Ascending aorta (tissue), 2 donors: ENCODE results near the gene CLMN. TPM values are rescaled to one million over a fixed set of nuclear protein-coding genes. Genes with fewer than 3 reads are reported as not detected.

ENCODE experiments used
- DNase-seq, 2 donors: peaks; one replicate each; pipeline ENCODE4 v3.0.0-alpha.2; 2019; ENCODE audit warnings: low spot score in 2 of 2
- H3K27ac ChIP-seq, 2 donors: fragments of 200-600 bp; sonication (generic); one replicate each; pipeline ENCODE4 v1.5.1; 2016 to 2017; ENCODE audit warnings: mild to moderate bottlenecking in 1 of 2
- H3K27me3 ChIP-seq: fragments of 200-600 bp; sonication (generic); one replicate; pipeline ENCODE4 v1.5.1; 2017
- H3K36me3 ChIP-seq, 2 donors: fragments of 200-600 bp; sonication (generic); one replicate each; pipeline ENCODE4 v1.5.1; 2016
- H3K4me1 ChIP-seq, 2 donors: fragments of 200-600 bp; sonication (generic); one replicate each; pipeline ENCODE4 v1.5.1; 2016 to 2017; ENCODE audit warnings: mild to moderate bottlenecking in 1 of 2
- H3K4me3 ChIP-seq, 2 donors: fragments of 200-600 bp; sonication (generic); one replicate each; pipeline ENCODE4 v1.5.1; 2016 to 2017; ENCODE audit warnings: mild to moderate bottlenecking in 1 of 2
- H3K9me3 ChIP-seq, 2 donors: fragments of 200-600 bp; sonication (generic); one replicate each; pipeline ENCODE4 v1.5.1; 2016
- intact Hi-C: fragments of 100-400 bp; cut with DNase I; formaldehyde crosslinking; loops from one replicate; pipeline ENCODE4 v1.15.1; 2023
- total RNA-seq: library from RNA; depleted of rRNA; stranded (reverse); fragments of >200 nt; gene quantifications from one replicate; pipeline ENCODE4 v1.1.0, GENCODE V29; 2016
- TF ChIP-seq, protein P1 (sequence below), 3 experiments: fragments of 200-600 bp in 2 of 3; fragments of 450-650 bp in 1 of 3; sonication (generic) in 2 of 3; IDR thresholded peaks; one replicate each; pipeline ENCODE4 v1.5.1; 2016 to 2019; ENCODE audit warnings: antibody characterized with exemption in 3 of 3, mild to moderate bottlenecking in 1 of 3, moderate library complexity in 1 of 3

The CLMN gene
- total RNA-seq, 1 donor from 2014 or later, result 4.7 TPM

DNA sequence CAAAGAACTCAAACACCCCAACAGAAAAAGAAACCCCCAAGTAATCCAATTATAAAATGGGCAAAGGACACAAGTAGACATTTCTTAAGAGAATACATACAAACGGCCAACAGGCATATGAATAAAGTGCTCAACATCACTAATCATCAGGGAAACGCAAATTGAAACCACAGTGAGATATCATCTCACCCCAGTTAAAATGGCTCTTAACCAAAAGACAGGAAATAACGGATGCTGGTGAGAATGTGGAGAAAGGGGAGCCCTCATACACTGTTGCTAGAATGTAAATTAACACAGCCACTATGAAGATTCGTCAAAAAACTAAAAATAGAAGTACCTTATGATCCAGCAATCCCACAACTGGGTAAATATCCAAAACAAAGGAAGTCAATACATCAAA is 52.4 kb downstream of the CLMN start:
- Histone ChIP-seq H3K9me3 (no peaks in the 10 kb centered on the region), H3K27ac (no peak overlapping the region), H3K4me1 (no peaks in the 10 kb centered on the region), H3K27me3 (no peaks in the 10 kb centered on the region), H3K4me3 (no peak overlapping the region), H3K36me3 (no peaks in the 10 kb centered on the region)
- DNase-seq, result no peak
- intact Hi-C loops, result no loop called here
- TF ChIP-seq, protein P1, sequence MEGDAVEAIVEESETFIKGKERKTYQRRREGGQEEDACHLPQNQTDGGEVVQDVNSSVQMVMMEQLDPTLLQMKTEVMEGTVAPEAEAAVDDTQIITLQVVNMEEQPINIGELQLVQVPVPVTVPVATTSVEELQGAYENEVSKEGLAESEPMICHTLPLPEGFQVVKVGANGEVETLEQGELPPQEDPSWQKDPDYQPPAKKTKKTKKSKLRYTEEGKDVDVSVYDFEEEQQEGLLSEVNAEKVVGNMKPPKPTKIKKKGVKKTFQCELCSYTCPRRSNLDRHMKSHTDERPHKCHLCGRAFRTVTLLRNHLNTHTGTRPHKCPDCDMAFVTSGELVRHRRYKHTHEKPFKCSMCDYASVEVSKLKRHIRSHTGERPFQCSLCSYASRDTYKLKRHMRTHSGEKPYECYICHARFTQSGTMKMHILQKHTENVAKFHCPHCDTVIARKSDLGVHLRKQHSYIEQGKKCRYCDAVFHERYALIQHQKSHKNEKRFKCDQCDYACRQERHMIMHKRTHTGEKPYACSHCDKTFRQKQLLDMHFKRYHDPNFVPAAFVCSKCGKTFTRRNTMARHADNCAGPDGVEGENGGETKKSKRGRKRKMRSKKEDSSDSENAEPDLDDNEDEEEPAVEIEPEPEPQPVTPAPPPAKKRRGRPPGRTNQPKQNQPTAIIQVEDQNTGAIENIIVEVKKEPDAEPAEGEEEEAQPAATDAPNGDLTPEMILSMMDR (IDR thresholded peaks at IDR 0.05), result no peak

DNA sequence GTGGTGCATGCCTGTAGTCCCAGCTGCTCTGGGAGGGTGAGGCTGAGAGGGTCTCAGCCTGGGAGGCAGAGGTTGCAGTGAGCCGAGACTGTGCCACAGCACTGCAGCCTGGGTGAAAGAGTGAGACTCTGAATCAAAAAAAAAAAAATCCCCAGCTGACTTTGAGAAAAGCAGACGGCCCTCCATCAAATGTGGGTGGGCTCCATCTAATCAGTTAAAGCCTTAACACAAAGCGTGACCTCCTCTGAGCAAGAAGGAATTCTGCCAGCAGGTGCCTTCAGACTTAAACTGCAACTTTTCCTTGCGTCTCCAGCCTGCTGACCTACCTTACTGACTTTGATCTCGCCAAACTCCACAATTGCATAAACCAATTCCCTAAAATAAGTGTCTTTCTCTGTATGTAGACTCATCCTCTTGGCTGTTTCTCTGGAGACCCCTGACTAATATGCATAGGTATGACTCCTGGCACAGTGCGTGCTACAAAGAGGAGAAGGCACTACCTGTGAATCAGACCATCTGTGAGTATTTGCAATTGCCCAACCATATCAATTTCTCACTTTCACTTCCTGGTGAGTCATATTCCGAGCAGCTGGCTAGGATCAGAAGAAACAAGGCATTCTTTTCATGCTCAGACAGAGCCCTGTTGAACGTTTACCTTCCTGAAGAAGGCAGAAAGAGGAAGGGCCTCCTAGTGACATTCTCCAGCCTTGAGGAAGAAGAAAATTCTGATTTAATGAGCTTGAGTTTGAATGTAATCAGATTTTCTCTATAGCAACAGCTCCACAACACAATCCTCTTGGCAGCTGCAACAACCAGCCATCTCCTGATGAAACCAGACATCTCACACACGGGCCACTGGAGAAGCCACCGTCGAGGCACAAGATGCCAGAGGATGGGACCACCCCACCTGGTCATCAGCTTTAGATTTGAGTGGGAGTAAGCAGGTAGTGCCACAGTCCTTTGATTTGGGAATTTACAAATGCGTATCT is 54.3 kb downstream of the CLMN start:
- Histone ChIP-seq H3K9me3 (no peaks in the 10 kb centered on the region), H3K36me3 (no peaks in the 10 kb centered on the region), H3K27ac (no peak overlapping the region), H3K4me1 (no peaks in the 10 kb centered on the region), H3K4me3 (no peak overlapping the region), H3K27me3 (no peaks in the 10 kb centered on the region)
- TF ChIP-seq, protein P1 (IDR thresholded peaks at IDR 0.05), result no peak
- no peak for DNase-seq
- intact Hi-C loops, result no loop called here

DNA sequence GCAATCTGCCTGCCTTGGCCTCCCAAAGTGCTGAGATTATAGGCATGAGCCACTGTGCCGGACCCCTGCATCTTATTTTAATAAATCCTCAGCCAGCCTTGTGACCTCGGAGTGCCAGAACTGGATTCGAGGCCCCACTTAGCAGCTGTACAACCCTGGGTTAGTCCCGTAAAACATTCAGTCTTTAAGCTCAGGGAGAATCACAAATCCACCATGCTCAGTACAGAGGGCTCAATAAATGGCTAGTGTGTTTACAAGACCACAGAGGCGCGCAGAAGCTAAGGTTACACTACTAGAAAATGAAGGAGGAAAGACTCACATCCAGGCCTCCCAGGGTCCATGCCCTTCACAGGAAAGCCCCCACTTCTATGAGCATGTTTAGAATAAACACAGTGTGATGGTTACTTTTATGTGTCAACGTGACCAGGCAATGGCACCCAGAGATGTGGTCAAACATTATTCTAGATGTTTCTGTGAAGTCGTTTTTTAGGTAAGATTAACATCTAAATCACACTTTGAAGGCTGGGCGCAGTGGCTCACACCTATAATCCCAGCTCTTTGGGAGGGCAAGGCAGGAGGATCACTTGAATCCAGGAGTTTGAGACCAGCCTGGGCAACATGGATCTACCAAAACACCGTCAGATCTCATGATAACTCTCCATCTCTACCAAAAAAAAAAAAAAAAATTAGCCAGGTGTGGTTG is 55.3 kb downstream of the CLMN start:
- DNase-seq, result no peak
- intact Hi-C loops, result no loop called here
- Histone ChIP-seq H3K9me3 (no peaks in the 10 kb centered on the region), H3K27me3 (no peaks in the 10 kb centered on the region), H3K4me1 (no peaks in the 10 kb centered on the region), H3K4me3 (no peak overlapping the region), H3K27ac (no peak overlapping the region), H3K36me3 (no peaks in the 10 kb centered on the region)
- TF ChIP-seq, protein P1 (IDR thresholded peaks at IDR 0.05), result no peak

DNA sequence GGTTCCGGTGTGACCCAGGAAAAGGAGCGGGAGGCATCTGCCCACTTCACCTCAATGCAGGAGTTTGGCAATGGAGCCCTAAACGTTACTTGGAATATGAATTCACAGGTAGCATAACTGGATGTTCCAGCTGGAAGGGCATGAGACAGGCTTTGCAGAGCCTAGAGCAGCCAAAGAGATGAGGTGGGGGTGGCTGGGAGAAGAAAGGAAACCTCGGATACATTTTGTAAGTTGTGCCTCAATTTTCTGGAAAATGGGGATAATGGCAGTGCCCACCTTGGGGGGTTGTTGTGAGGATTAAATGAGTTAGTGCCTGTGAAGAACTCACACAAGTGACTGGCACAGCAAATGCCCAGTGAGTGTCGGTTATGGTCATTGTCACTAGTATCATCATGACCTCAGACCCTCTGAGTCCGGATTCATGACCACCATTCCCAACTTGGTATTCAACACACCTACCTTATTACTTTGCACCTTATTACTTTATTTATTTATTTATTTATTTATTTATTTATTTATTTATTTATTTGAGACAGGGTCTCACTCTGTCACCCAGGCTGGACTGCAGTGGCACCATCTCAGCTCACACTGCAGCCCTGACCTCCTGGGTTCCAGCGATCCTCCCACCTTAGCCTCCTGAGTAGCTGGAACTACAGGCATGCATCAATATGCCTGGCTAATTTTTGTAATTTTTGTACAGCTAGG is 56.0 kb downstream of the CLMN start:
- H3K9me3 ChIP-seq, result no peaks in the 10 kb centered on the region
- H3K27ac ChIP-seq, result no peak overlapping the region
- no peaks in the 10 kb centered on the region for H3K36me3 ChIP-seq
- H3K27me3 ChIP-seq, result no peaks in the 10 kb centered on the region
- intact Hi-C loops, result no loop called here
- DNase-seq, result no peak
- H3K4me3 ChIP-seq, result no peak overlapping the region
- no peaks in the 10 kb centered on the region for H3K4me1 ChIP-seq
- TF ChIP-seq, protein P1 (IDR thresholded peaks at IDR 0.05), result no peak

DNA sequence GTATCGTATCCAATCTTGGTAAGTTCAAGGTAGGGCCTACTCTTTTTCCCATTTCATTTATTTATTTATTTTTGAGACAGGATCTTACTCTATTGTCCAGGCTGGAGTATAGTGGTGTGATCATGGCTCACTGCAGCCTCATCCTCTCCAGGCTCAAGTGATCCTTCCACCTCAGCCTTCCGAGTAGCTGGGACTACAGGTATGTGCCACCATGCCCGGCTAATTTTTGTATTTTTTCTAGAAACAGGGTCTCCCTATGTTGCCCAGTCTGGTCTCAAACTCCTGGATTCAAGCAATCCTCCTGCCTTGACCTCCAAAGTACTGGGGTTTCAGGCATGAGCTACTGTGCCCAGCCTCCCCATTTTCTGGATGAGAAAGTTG is 57.2 kb downstream of the CLMN start:
- Histone ChIP-seq H3K27ac (no peak overlapping the region), H3K36me3 (no peaks in the 10 kb centered on the region), H3K9me3 (no peaks in the 10 kb centered on the region), H3K4me1 (no peaks in the 10 kb centered on the region), H3K4me3 (no peak overlapping the region), H3K27me3 (no peaks in the 10 kb centered on the region)
- DNase-seq, result no peak
- TF ChIP-seq, protein P1 (IDR thresholded peaks at IDR 0.05), result no peak
- intact Hi-C loops, result no loop called here
